Measurements from ENCODE around the gene YAE1.

DNA sequence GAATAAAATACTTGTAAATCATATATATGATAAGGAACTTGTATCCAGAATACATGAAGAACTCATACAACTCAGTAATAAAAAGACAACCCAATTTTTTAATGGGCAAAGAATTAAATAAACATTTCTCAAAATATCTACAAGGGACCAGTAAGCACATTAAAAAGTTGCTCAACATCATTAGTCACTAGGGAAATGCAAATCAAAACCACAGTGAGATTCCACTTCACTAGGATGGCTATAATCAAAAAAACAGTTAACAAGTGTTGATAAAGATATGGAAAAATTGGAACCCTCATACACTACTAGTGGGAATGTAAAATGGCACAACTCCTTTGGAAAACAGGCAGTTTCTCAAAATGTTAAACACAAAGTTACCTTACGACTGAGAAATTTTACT, 40.3 kb upstream of the YAE1 start:
- TF ChIP-seq EZH2 (IDR thresholded peaks at IDR 0.05; ENCODE audit: insufficient read depth, poor library complexity, severe bottlenecking) = no peak
- no peak for TF ChIP-seq EZH2phosphoT487 (IDR thresholded peaks at IDR 0.05; ENCODE audit: insufficient read depth, low read depth)
